WTC11 (cell line): ENCODE results near the gene EIF4E1B.

Source experiments
- ETV6 ChIP-seq: sonication (generic); formaldehyde crosslinking; IDR thresholded peaks from 2 replicates; pipeline ENCODE4 v1.8.1; 2022; ENCODE audit warnings: mild to moderate bottlenecking, missing genetic modification reagents
- HMGA2 ChIP-seq: fragments of 250-450 bp; sonication (Bioruptor Pico); IDR thresholded peaks from 2 replicates; pipeline ENCODE4 v1.4.0; 2021; ENCODE audit warnings: mild to moderate bottlenecking, moderate library complexity
- ZBTB21 ChIP-seq: sonication (generic); formaldehyde crosslinking; IDR thresholded peaks from 2 replicates; pipeline ENCODE4 v1.8.1; 2023; ENCODE audit warnings: mild to moderate bottlenecking, missing genetic modification reagents, borderline replicate concordance
- ZNF232 ChIP-seq: sonication (generic); formaldehyde crosslinking; IDR thresholded peaks from 2 replicates; pipeline ENCODE4 v1.8.0; 2022; ENCODE audit warnings: mild to moderate bottlenecking, missing genetic modification reagents
- TF ChIP-seq, protein P1 (sequence below): fragments of 200-600 bp; IDR thresholded peaks from 2 replicates; pipeline ENCODE4 v1.8.0; 2022; ENCODE audit warnings: antibody characterized with exemption
- TF ChIP-seq, protein P2 (sequence below): sonication (generic); formaldehyde crosslinking; IDR thresholded peaks from 2 replicates; pipeline ENCODE4 v1.8.0; 2023; ENCODE audit warnings: mild to moderate bottlenecking, missing genetic modification reagents
- TF ChIP-seq, protein P3 (sequence below): sonication (generic); formaldehyde crosslinking; IDR thresholded peaks from 2 replicates; pipeline ENCODE4 v1.8.1; 2022; ENCODE audit warnings: mild to moderate bottlenecking, missing genetic modification reagents, moderate library complexity, borderline replicate concordance

DNA sequence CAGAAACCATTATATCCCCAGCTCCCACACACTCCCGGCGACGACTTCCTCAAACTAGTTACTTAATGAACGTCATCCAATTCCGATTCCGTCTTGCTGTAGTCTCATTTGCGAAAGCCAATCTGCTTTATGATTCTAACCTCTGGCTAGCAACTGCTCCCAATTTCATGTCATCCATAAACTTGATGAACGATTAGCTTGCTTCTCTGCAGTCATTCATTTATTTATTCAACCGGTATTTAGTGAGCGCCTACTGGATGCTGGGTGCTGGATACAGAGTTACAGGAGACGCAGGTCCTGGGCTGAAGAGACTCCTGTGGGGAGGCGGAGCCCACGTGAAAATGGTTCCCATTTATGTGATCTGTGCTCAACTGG is 63.0 kb downstream of the EIF4E1B start:
- TF ChIP-seq, protein P1, sequence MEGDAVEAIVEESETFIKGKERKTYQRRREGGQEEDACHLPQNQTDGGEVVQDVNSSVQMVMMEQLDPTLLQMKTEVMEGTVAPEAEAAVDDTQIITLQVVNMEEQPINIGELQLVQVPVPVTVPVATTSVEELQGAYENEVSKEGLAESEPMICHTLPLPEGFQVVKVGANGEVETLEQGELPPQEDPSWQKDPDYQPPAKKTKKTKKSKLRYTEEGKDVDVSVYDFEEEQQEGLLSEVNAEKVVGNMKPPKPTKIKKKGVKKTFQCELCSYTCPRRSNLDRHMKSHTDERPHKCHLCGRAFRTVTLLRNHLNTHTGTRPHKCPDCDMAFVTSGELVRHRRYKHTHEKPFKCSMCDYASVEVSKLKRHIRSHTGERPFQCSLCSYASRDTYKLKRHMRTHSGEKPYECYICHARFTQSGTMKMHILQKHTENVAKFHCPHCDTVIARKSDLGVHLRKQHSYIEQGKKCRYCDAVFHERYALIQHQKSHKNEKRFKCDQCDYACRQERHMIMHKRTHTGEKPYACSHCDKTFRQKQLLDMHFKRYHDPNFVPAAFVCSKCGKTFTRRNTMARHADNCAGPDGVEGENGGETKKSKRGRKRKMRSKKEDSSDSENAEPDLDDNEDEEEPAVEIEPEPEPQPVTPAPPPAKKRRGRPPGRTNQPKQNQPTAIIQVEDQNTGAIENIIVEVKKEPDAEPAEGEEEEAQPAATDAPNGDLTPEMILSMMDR, result no peak
- TF ChIP-seq ZBTB21 (CRISPR knock-in tag) (no peak), ETV6 (no peak), ZNF232 (CRISPR knock-in tag) (no peak), HMGA2 (no peak)
- TF ChIP-seq, protein P2, sequence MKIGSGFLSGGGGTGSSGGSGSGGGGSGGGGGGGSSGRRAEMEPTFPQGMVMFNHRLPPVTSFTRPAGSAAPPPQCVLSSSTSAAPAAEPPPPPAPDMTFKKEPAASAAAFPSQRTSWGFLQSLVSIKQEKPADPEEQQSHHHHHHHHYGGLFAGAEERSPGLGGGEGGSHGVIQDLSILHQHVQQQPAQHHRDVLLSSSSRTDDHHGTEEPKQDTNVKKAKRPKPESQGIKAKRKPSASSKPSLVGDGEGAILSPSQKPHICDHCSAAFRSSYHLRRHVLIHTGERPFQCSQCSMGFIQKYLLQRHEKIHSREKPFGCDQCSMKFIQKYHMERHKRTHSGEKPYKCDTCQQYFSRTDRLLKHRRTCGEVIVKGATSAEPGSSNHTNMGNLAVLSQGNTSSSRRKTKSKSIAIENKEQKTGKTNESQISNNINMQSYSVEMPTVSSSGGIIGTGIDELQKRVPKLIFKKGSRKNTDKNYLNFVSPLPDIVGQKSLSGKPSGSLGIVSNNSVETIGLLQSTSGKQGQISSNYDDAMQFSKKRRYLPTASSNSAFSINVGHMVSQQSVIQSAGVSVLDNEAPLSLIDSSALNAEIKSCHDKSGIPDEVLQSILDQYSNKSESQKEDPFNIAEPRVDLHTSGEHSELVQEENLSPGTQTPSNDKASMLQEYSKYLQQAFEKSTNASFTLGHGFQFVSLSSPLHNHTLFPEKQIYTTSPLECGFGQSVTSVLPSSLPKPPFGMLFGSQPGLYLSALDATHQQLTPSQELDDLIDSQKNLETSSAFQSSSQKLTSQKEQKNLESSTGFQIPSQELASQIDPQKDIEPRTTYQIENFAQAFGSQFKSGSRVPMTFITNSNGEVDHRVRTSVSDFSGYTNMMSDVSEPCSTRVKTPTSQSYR (CRISPR knock-in tag), result no peak
- TF ChIP-seq, protein P3, sequence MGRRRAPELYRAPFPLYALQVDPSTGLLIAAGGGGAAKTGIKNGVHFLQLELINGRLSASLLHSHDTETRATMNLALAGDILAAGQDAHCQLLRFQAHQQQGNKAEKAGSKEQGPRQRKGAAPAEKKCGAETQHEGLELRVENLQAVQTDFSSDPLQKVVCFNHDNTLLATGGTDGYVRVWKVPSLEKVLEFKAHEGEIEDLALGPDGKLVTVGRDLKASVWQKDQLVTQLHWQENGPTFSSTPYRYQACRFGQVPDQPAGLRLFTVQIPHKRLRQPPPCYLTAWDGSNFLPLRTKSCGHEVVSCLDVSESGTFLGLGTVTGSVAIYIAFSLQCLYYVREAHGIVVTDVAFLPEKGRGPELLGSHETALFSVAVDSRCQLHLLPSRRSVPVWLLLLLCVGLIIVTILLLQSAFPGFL, result no peak
